Psoas muscle (tissue), 8 donors: ENCODE data around the gene GATM. TPM values are rescaled to one million over a fixed set of nuclear protein-coding genes. Genes with fewer than 3 reads are reported as not detected.

Experiments
- ATAC-seq, 4 donors: fragments of 200-7000 bp; cut with Tn5 transposase; one replicate each; pipeline ENCODE4 v1.9.1; 2020; ENCODE audit warnings: moderate library complexity in 3 of 4, mild to moderate bottlenecking in 2 of 4
- DNase-seq, 2 donors: peaks; one replicate each; pipeline ENCODE4 v3.0.0-alpha.2; 2020
- H3K27ac ChIP-seq: fragments of 200-600 bp; one replicate; pipeline ENCODE4 v1.8.0; 2022
- H3K27me3 ChIP-seq, 3 donors: fragments of 200-600 bp in 1 of 3; one replicate each; pipeline versions ENCODE4 v1.6.1 to v1.8.0; 2013 to 2022; ENCODE audit warnings: low read length in 2 of 3, mild to moderate bottlenecking in 2 of 3, moderate library complexity in 1 of 3; ENCODE audit not compliant: insufficient read depth in 3 of 3
- H3K36me3 ChIP-seq, 2 donors: fragments of 200-600 bp in 1 of 2; one replicate each; pipeline versions ENCODE4 v1.6.1 to v1.8.0; 2013 to 2022; ENCODE audit warnings: low read depth in 1 of 2, mild to moderate bottlenecking in 1 of 2, moderate library complexity in 1 of 2; ENCODE audit not compliant: insufficient read depth in 1 of 2
- H3K4me1 ChIP-seq: fragments of 200-600 bp; one replicate; pipeline ENCODE4 v1.8.0; 2022
- H3K4me3 ChIP-seq: fragments of 200-600 bp; one replicate; pipeline ENCODE4 v1.8.0; 2022; ENCODE audit warnings: mild to moderate bottlenecking
- H3K9me3 ChIP-seq: fragments of 200-600 bp; one replicate; pipeline ENCODE4 v1.8.0; 2022
- WGBS, 3 donors: extraction: QIAGEN DNeasy Blood & Tissue Kit; methylation state at CpG; one replicate each; pipeline versions ENCODE4 v1.1.6 to v1.1.7; 2013; 5-methylcytosine and 5-hydroxymethylcytosine counted together
- intact Hi-C, 2 donors: fragments of 100-400 bp; cut with DNase I; formaldehyde crosslinking; loops; one replicate each; pipeline versions ENCODE4 v1.11.0 to v1.14.2; 2022
- polyA plus RNA-seq, 3 donors: library from polyadenylated mRNA; stranded (reverse); fragments of 200-250 nt; gene quantifications; one replicate each; pipeline ENCODE4 v1.2.3, GENCODE V29; 2013
- total RNA-seq, 4 donors: library from RNA; stranded (reverse); fragmentation: NEBNext Ultra II Directional in 2 of 4; extraction: Animal tissue kit (Norgen Biotek cat#: 25700) in 2 of 4; gene quantifications; one replicate each; pipeline versions ENCODE4 v1.2.1 to v1.2.4, GENCODE V29; 2021 to 2023
- TF ChIP-seq, protein P1 (sequence below): fragments of 200-600 bp; IDR thresholded peaks from one replicate; pipeline ENCODE4 v1.8.0; 2022; ENCODE audit warnings: antibody characterized with exemption
- donor health status: healthy with polysubstance abuse.
- donor health status: DM: no; HTN: no; CAD: no; lungs with moderate emphysema.
- donor health status: Bipolar disorder and iron deficiency.
- donor health status: healthy.
- donor health status: DM: yes; HTN: yes; CAD: no.
- donor health status: DM: no; HTN: no; CAD: no.
- donor health status: DM: no; HTN: no; CAD: no.
- donor health status: DM: yes; HTN: yes; CAD: no.

The GATM gene
- total and polyA plus RNA-seq, 7 donors = 13.1 to 41.3 (median 21.3) TPM

DNA sequence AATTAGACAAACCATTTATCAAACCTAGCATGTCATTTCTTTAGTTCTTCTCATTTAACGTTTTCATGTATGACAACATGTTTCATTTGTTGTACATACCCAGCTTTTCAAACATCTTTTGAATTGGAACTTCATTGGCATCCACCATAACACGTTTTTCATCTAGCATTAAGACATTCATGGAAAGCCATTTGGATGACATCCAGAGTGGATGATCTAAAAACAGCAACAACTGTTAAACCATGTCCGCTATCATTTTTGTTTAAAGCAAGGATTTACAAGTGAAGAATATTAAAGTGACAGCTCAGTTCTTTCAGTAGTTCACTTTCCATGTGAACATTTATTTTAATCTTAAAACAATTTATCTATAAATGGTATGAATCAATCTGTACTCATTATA is 14.5 kb downstream of the GATM start:
- TF ChIP-seq, protein P1, sequence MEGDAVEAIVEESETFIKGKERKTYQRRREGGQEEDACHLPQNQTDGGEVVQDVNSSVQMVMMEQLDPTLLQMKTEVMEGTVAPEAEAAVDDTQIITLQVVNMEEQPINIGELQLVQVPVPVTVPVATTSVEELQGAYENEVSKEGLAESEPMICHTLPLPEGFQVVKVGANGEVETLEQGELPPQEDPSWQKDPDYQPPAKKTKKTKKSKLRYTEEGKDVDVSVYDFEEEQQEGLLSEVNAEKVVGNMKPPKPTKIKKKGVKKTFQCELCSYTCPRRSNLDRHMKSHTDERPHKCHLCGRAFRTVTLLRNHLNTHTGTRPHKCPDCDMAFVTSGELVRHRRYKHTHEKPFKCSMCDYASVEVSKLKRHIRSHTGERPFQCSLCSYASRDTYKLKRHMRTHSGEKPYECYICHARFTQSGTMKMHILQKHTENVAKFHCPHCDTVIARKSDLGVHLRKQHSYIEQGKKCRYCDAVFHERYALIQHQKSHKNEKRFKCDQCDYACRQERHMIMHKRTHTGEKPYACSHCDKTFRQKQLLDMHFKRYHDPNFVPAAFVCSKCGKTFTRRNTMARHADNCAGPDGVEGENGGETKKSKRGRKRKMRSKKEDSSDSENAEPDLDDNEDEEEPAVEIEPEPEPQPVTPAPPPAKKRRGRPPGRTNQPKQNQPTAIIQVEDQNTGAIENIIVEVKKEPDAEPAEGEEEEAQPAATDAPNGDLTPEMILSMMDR = no peak
- Histone ChIP-seq H3K4me1 (no peaks in the 10 kb centered on the region), H3K27me3 (no peaks in the 10 kb centered on the region), H3K27ac (no peak overlapping the region), H3K36me3 (peaks cover 7 to 91% of the 10 kb centered on the region in 2 donors), H3K9me3 (no peaks in the 10 kb centered on the region), H3K4me3 (no peak overlapping the region)
- 18 to 35% (median 28%) methylated on average over 3 of the region's 3 CpGs for WGBS, 3 donors
- DNase-seq = no peak
- ATAC-seq = no peak
- intact Hi-C loops = no loop called here

DNA sequence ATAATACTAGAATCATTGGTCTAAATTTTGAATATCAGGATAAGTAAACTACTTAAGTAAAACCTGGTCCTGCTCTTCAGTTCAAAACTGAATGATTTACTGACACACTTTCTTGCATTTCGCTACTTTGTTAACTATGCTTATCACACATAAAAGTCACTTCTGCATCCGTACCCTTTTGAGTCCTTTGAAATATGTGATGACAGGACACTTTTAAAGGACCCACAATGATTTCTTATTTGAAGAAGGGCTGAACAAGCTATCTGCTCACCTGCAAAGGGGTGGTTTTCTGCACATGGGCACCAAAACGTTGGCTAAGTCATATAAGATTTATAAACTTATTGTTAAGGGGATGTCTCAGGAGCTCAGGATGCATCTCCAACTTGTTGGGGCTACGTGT is 15.0 kb downstream of the GATM start:
- Histone ChIP-seq H3K27me3 (no peaks in the 10 kb centered on the region), H3K36me3 (peaks cover 7 to 87% of the 10 kb centered on the region in 2 donors), H3K4me1 (no peaks in the 10 kb centered on the region), H3K9me3 (no peaks in the 10 kb centered on the region), H3K27ac (no peak overlapping the region), H3K4me3 (no peak overlapping the region)
- intact Hi-C loops = no loop called here
- DNase-seq = no peak
- TF ChIP-seq, protein P1 = no peak
- ATAC-seq = no peak
- 73 to 80% (median 78%) methylated on average over 4 of the region's 4 CpGs for WGBS, 3 donors

DNA sequence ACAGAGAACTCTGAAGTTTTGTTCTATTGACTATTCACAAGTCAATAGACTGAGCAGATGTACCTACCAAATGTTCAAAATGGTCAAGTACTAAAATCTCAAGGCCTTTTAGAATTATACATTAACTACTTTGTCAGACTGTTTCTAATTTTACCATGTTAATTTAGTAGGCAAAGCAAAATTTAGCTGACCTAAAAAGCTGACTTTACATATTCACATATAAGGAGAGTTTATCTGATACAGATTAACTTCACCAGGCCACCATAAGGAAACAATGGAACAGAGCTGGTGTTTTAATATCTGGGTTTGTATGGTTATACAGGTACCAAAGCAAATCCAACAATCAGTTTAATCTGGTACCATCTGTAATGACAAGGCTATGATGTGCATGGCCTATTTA is 15.9 kb downstream of the GATM start:
- no peak overlapping the region for H3K27ac ChIP-seq
- no peaks in the 10 kb centered on the region for H3K27me3 ChIP-seq
- peaks cover 7 to 86% of the 10 kb centered on the region in 2 donors for H3K36me3 ChIP-seq

DNA sequence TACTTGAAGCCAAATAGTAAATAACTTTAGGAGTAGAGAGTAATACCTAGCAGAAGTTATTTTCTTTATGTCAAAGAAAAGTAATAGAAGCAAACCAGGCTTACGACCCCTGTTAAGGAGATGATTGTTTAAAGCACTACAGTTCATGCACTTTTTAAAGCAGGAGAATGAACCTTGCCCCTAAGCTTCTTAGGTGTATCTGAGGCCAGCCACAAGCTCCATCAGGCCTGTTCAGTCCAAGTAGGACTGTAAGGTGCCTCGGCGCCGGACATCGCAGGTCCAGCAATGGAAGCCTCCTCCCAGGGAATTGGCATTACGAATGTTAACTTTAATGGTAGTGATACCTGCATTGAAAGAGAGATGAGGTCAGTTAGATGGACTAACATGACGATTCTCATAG is 16.5 kb downstream of the GATM start:
- intact Hi-C loops = no loop called here
- Histone ChIP-seq H3K36me3 (peaks cover 7 to 83% of the 10 kb centered on the region in 2 donors), H3K9me3 (no peaks in the 10 kb centered on the region), H3K4me3 (no peak overlapping the region), H3K27ac (no peak overlapping the region), H3K27me3 (no peaks in the 10 kb centered on the region), H3K4me1 (no peaks in the 10 kb centered on the region)
- ATAC-seq (no peak), DNase-seq (no peak)
- TF ChIP-seq, protein P1 = no peak
- 92 to 93% (median 93%) methylated on average over 7 of the region's 7 CpGs for WGBS, 3 donors

More for the DNA sequence above, 15.9 kb downstream of the GATM start:
- Histone ChIP-seq H3K4me3 (no peak overlapping the region), H3K9me3 (no peaks in the 10 kb centered on the region), H3K4me1 (no peaks in the 10 kb centered on the region)
- TF ChIP-seq, protein P1 = no peak
- ATAC-seq = no peak
- DNase-seq = no peak
- intact Hi-C loops = no loop called here

DNA sequence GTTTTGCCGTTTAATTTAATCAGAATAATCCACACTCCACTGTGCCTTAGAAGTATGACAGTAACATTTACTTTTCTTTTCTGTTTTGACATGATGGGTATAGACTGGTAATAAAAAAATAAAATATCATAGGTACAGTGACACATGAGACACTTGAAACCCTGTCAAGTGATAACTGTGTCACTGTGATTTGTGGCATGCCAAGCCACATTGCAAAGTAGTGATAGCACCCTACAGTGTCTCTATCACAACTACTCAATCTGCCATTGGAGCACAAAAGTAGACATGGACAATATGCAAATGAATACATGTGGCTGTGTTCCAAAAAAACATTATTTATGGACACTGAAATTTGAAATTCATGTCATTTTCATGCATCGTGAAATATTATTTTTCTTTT is 22.5 kb downstream of the GATM start:
- Histone ChIP-seq H3K4me3 (no peak overlapping the region), H3K27ac (no peak overlapping the region), H3K27me3 (no peaks in the 10 kb centered on the region), H3K9me3 (no peaks in the 10 kb centered on the region), H3K36me3 (peaks cover 7 to 23% of the 10 kb centered on the region in 2 donors), H3K4me1 (no peaks in the 10 kb centered on the region)
- intact Hi-C loops = no loop called here
- TF ChIP-seq, protein P1 = no peak
- ATAC-seq = no peak
- DNase-seq = no peak
- WGBS, 3 donors = 73 to 84% (median 77%) methylated on average over 2 of the region's 2 CpGs
